HG03354 (cell line): ENCODE measurements around the gene XYLT1.

Experiments used
- ATAC-seq: cut with Tn5 transposase; IDR thresholded peaks from one replicate; pipeline ENCODE4 v1.9.1; 2021; ENCODE audit warnings: mild to moderate bottlenecking; ENCODE audit not compliant: unreplicated experiment, poor library complexity, severe bottlenecking

XYLT1 gene

DNA sequence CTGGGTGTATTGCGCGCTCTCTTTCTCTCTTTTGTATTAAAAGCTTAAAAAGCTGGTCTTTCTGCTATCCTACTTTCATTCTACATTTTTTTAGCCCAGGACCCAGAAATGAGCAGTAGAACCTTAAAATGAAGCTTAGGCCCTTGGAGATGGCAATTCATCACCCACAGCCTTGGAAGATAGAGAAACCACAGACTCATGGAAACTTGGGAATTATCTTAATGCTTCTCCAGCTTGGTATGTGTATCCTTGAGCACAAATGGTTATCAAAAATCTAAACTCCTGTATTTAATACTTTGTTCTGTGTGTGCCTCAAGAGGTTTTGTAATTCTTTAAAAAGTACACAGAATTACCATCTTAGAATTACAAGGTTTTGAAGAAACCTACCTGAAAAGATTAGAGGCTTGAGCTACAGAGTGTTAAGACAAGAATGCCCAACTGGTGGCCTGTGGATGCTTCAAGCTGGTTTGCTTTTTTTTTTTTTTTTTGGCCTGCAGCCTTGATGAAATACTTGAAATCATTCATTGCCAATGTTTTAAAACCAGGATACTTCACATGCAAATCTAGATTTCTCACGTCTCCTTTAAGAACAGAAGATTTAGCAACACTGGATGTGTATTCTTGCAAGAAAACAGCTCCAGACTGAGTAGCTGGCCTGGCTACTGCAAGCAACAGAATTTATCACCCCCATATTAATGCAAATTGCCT is 105.0 kb downstream of the XYLT1 start:
- no peak for ATAC-seq

DNA sequence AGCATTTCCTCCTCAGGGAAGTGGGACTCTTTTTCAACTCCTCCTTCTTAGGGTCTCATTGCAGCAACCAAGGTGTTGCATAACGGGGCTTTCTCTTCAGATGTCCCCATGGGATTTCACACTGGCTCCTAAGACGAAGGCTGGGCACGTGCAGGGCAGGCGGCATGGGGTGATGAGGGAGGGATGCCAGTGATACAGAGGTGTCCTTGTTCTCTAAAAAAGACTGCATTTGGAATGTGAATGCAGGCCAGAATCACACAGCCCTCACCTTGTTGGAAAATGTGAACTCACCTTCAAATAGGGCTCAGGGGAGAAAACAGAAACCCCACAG is 105.6 kb downstream of the XYLT1 start:
- no peak for ATAC-seq

DNA sequence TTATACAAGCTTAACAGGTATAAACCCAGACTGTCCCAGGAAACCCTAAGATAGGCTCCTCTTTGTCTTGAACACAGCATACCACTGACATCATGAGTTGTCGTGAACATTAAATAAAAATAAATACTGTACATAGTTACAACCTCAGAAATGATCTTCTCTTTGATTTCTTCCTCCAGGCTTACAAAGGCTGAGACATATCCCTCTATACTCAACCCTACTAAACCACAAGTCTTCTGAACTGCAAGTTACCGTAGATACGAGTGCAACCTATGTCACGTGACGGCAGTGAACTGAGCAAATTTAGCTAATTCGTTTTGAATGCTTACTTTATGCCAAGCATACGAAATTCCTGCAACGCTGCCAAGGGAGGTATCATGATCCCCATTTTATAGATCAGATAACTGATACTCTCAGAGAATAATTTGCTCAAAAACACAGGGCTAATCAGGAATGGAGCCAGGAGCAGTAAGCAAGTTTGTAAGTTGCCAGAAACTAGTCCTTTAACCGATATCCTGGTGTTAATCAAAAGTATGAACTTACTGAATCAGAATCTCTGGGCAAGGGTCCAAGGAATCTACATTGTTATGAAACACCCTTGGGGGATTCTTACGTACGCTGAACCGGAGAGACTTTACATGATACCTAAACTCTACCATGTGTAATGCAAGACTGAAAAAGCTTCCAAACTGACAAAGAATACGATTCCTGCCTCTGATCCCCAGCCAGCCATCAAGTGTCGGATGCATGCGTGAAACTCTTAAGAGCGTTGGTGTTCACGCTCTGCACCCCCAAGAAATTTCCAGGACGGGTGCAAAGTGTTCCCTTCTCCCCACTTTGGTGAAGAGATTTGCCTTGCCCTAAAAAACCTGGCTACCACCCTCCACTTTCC is 106.2 kb downstream of the XYLT1 start:
- ATAC-seq: no peak

DNA sequence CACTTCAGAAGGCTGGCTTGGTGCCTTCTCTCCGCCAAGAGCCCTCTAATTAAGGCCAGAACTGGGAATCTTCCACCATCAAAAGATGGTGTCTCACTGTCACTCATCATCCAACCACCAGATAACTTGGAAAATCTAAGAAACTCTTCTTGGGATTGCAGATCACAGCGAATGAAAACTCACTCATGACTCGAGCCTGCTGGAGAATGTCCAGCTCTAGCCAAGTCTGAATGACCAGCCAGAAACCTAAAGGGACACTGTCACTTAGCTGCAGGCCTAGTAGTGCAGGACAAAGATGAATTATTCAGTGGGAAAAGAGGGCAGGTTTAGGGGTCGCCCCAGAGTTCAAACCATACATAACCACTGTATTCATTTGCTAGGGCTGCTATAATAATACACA is 107.8 kb downstream of the XYLT1 start:
- ATAC-seq: no peak

DNA sequence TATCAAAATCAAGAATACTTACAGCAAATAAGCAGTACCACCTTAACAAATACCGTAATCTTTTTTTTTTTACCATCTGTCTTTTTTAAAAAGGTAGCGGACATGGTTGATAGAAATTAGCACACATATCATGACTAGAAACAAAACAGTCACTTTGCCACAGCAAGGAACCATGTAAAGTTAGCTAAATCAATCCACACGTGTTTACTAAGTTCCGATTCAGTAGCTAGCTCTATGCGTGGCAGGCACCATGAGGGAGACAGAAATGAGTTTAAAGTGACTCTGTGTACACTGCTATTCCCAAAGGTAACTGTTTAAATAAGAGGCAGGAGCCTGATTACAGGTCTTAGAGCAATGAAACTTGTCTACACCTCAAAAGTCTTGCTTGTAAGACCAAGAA is 108.6 kb downstream of the XYLT1 start:
- ATAC-seq: no peak

DNA sequence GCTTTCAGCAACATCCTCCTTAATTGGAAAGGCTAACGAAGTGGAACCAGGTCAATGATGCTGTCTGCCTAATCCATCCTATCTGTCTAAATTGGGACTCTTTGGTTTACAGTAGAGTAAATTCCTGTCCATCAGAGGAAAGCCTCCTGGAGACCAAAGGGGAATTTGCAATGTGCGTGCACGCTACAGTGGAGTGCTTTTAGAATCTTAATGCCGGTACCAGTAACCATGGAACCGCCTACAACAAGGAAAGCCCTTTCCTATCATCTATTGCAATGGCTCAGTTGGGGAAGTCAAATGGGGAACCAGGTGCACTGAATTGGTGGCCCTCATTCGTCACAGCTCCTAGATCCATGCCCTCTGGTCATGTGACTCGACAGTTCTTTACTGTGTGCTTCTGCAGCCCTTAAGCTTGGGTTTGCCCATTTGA is 110.1 kb downstream of the XYLT1 start:
- no peak for ATAC-seq

DNA sequence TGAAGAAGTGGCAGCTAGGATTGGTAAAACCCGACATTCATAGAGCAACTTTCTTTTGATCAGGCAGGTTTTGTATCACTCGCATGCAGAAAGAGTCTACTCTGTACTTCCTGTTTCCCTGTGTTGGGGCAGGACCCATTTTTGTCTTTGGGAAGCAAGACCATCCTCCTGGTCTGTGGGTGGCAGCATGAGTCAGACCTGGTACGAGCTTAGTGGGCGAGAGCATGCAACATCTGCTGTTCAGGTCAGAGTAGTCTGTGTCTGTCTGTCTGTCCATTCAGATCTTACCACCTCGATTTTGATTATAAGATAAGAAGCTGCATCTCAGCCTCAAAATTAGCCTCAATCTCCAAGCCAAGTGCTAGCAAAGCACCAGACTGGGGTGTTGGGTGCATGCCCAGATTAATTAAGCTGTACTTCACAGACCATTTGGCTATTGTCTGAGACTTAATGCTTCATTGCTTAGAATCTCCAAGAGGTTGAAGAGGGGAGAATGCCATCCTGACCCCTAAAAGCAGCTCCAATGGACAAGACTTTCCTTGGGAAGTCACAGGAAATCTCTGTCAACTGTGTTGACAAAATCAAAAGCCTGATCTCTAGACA is 110.9 kb downstream of the XYLT1 start:
- no peak for ATAC-seq

DNA sequence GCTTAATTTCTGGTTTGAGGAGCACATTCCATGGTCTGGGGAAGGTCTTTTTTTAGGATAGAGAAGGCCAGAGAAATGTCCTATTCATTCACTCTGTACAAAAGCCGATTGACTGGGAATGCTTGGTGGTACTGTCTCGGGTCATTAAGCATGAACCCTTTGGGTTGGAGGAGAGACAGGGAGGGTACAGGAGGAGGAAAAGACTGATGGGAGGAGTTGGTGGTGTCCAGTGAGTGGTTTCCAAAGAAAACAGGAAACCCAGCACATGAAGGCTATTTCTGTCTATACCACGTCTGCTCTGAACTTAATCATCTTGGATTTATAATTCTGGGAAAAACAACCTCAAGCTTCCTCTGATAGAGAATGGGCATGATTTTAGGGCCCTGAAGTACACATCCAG is 111.9 kb downstream of the XYLT1 start:
- ATAC-seq: no peak

DNA sequence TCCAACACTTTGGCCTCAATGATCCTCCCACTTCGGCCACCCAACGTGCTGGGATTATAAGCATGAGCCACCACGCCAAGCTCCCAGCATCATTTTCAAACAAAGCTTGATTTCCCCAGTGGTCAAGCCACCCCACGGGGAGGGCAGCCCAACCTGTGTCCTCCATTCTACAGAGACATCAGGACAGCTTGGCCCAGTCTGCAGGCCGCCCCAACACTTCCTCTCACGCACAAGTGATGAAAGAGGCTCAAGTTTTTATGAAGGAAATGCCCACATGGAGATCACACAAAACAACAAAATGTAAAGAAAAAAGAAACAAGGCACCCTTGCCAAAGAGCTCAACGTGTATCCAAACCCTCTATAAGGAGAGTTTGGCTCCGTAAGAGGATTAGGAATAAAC is 112.4 kb downstream of the XYLT1 start:
- ATAC-seq: no peak

DNA sequence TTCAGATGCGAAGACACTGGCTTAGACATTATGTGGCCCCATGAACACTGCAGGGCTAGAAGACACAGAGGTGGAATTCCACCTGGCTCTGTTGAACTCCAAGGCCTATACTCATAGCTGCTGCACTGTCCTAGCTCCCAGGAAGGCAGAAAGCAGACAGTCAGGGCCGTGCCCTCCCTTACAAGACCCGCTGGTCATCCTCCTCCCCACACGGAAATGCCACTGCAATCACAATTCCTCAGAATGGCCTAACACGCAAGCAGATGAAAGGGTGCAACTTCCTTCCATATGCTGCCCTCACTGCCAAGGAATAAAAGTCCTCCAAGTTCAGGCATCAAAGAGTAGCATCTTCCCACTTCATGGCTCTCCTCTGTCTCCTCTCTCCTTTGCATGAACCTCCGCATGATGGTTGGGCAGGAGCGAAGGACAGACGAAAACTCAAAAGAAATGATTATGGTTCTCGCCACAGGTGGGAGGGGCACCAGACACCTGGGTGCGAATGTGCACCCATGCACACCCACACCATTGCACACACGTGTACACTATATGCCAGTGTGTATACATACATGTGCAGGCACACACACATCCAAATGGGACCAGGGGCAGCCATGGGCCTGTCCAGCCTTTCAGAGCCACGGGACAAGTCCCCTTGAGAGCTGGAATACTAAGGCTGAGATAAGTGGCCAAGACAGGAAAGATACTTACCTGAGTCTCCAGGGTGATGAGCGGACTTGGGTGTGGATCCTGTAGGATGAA is 113.3 kb downstream of the XYLT1 start:
- ATAC-seq: no peak

DNA sequence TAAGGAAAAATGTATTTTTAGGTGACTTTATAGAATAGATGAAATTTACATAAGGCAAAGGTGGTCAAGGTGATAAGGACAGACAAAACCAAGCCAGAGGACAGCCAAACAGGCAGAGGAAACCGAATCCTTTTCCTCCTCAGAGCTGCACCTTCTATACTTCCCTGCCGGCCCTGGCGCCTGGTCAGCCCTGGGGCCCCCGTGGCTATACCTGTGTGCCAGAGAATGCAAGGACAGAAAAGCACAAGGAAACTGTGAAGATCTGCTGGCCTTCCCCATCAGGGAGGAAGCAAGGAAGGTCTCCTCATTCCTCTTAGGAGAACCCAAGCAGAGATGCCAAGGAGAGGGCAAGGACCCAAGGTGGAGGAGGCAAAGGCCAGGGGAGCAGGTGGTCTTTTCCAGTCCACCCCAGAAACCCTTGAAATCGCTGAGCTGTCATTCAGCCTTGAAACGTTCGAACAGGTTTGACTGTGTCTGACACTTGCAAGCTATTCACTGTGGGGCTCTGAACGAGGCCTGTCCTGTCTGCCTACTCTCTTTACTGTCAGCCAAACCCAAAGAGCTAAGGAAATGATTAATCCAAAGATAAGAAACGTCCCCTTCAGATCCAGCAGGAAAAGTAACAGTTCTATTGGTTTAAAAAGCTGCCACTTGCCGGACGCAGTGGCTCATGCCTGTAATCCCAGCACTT is 114.4 kb downstream of the XYLT1 start:
- no peak for ATAC-seq

DNA sequence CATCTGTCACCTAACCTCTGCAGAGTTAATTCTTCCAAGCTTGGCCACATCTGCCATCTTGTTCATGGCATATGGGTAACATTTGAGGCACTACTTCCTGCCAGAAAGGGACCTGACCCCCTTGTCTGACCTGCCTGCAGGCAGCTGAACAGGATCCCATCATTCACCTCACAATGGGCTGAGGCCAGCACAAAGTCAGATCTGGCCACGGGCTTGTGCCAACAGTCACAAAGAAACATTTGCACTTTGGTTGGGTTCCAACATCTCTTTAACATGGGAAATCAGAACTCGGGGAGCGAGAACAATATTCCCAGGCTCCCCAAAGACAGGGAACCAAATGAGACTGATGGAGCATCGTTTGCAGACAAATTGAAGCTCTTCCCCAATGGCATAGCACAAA is 116.1 kb downstream of the XYLT1 start:
- no peak for ATAC-seq

DNA sequence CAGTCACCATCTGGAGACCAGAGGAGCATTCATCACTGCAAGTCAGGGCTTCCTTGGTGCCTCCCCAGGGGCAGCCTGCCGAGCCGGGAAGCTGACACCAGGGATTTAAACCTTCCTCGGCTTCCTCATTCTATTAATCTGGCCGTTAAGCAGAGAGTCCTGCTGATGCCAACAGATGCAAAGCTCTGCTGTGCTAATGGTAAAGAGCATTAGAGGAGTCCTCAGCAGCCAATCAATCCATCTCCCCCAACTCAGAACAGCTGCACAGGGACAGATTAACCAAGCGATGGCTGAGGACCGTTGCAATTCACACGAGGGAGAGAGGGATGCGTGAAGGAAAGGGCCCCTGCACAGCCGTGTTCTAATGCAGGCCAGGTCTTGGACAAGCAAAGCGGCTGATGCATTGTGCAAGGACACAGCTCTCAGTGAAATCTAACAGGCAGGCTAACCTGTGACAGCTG is 116.6 kb downstream of the XYLT1 start:
- no peak for ATAC-seq

DNA sequence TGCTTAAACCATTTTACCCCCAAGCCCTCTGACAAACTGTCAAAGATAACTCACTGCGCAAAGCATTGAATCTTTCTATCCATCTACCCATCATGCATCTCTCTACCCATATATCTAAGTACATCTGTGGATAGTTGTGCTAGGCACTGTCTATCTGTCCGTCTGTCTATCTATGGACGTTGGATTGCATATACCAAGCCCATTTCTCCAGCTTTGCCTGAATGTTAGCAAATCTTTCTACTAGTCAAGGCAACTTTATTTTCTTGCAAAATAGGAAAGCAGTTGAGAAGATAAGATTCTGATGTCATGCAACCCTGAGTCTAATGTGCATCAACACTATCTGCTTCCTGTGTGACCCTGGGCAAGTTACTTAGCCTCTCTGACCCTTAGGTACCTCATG is 117.2 kb downstream of the XYLT1 start:
- ATAC-seq: no peak

DNA sequence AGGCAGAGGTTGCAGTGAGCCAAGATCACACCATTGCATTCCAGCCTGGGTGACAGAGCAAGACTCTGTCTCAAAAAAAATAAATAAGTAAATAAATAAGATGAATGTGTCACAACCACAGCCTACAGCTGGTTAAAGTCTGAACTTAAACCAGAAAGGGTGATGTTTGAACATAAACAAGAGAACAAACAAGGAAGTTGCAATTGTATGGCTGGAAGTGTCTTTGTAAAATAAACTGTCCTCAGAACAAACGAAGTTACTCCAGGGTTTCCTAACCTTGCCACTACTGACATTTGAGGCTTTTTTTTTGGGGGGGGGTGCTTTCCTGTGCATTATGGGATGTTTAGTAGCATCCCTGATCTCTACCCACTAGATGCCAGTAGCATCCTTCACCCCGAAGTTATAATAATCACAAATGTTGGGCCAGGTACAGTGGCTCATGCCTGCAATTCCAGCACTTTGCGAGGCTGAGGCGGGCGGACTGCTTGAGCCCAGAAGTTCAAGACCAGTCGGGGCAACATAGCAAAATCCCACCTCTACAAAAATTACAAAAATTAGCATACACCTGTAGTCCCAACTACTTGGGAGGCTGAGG is 119.2 kb downstream of the XYLT1 start:
- no peak for ATAC-seq

DNA sequence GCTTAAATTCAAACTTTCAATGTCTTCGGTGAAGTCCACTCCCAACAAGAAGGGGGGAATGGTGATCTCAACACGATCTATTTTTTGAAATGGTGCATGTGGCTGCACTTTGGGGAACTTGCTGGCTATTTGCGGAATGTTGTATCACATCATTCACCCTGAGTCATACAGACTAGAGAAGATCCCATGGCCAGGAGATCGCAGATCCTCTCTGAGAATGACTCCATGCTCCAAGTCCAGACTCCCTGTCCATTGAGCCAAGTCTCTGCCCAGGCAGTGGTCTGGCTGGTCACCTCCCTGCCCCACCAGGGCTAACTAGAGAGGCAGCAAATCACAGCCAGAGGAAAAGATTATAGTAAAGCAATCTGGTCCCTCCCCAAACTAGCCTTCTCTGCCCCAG is 120.6 kb downstream of the XYLT1 start:
- ATAC-seq: no peak

DNA sequence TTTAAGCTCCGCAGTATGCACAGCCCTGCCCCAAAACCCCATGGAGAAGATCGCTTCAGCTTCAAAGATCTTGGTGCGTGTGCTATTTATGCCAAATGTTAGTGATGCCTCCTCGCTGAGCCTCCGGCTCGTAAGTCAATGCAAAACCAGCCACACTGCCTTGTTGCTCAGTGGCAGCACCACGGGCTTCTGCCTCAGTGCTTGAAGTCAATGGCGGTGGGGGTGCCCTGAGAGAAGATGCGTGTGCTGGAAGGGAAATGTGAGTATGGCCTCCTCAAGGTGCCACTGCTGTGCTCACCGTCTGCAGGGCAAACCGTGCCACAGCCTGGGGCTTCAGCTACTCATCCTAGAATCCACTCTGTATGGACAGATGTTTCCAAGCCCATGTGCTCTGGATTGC is 121.9 kb downstream of the XYLT1 start:
- ATAC-seq: no peak

DNA sequence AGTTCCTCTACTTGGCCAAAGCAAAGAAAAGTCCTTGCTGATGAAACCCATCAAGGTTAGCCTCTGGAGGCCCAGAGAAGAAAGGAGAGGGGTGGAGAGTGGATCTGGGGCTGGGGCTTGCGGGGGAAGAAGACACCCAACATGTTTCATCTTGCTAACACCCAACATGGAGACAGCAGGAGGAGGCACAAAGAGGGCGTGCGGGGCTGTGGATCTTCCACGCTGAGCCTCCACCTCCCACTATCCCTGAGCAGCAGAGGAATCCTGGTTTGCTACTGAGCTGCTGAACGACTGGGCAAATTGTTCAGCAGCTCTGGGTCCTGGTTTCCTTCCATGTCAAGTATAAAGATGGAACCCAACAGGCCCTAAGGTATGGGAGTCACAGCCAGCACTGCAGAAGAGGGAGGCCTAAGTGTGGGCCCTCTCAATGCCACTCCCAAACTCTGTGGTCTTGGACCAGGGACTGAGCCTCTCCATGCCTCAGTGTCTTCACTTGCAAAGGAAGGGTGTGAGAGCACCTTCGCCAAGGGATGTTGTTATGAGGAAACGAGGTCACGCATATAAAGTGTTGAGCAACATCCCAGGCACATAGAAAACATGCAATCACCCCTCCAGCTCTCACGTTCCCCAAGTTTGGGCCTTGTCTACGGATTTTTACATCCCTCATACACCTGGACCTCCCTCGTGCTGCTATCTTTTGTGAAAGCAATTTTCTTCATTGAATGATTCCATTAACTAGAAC is 122.5 kb downstream of the XYLT1 start:
- ATAC-seq: no peak

DNA sequence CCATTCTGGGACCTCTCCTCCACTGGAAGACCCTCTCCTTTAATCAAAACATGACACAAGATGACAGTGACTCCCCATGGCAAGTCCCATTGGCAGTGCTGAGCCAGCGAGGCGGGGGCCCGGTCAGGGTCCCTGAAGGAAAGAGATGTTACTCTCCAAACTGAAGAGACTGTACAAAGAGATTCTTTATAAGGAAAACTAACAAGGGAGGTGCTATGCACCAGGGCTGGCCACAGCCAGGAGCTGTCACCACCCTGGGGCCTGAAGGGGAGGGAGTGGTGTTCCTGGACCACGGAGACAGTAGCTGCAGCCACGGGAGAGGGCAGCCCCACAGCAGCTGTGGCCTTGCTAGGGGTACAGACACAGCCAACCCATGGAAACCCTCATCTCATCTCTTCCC is 123.1 kb downstream of the XYLT1 start:
- ATAC-seq: no peak
